H1 (cell line): Measurements from ENCODE around the gene TUBA4B. TPM values are rescaled to one million over a fixed set of nuclear protein-coding genes. Genes with fewer than 3 reads are reported as not detected.

Source experiments
- CTCF ChIA-PET: fragments of 300-600 bp; sonication (Branson Sonifier 250); formaldehyde crosslinking; loops from one replicate; lab custom pipeline; 2021; ENCODE audit not compliant: partially characterized antibody; lab: Charles Lee
- POLR2A ChIA-PET: fragments of 300-600 bp; sonication (Branson Sonifier 250); formaldehyde crosslinking; loops from one replicate; lab custom pipeline; 2021; ENCODE audit warnings: inconsistent platforms; ENCODE audit not compliant: partially characterized antibody; lab: Charles Lee
- DNase-seq, 2 experiments: peaks; one replicate each; pipeline versions ENCODE4 v3.0.0 to v3.0.0-alpha.2; 2010 to 2022; ENCODE audit warnings: low spot score in 2 of 2, low read depth in 1 of 2, mixed read lengths in 1 of 2
- FAIRE-seq: peaks from 2 replicates; lab custom pipeline; 2011; peaks lifted over from hg19 to GRCh38; lab: Jason Lieb, UNC
- H2AFZ ChIP-seq: 2 replicates; pipeline ENCODE4 v1.8.1; 2012; ENCODE audit warnings: low read length, inconsistent platforms
- H2AK5ac ChIP-seq: 2 replicates; pipeline ENCODE4 v1.6.1; 2013; ENCODE audit warnings: low read depth, low read length
- H2BK120ac ChIP-seq: replicated peaks from 2 replicates; pipeline ENCODE3; 2013; ENCODE audit warnings: low read depth, low read length, inconsistent platforms
- H2BK12ac ChIP-seq: 2 replicates; pipeline ENCODE4 v1.6.1; 2013; ENCODE audit warnings: low read depth, low read length
- H2BK15ac ChIP-seq: 2 replicates; pipeline ENCODE4 v1.6.1; 2013; ENCODE audit warnings: low read length
- H2BK20ac ChIP-seq: 2 replicates; pipeline ENCODE4 v1.6.1; 2013; ENCODE audit warnings: low read length
- H2BK5ac ChIP-seq: 2 replicates; pipeline ENCODE4 v1.6.1; 2013; ENCODE audit warnings: low read depth, low read length
- H3K14ac ChIP-seq: 2 replicates; pipeline ENCODE4 v1.6.1; 2013; ENCODE audit warnings: inconsistent platforms; ENCODE audit not compliant: insufficient read length
- H3K18ac ChIP-seq: 2 replicates; pipeline ENCODE4 v1.6.1; 2013; ENCODE audit warnings: low read length; ENCODE audit errors: extremely low read depth
- H3K23ac ChIP-seq: 2 replicates; pipeline ENCODE4 v1.6.1; 2013; ENCODE audit warnings: inconsistent platforms; ENCODE audit not compliant: insufficient read length
- H3K23me2 ChIP-seq: 2 replicates; pipeline ENCODE4 v1.6.1; 2013; ENCODE audit warnings: low read depth, low read length
- H3K27ac ChIP-seq: 2 replicates; pipeline ENCODE4 v1.6.1; 2011; ENCODE audit warnings: low read depth, low read length, inconsistent platforms
- H3K27me3 ChIP-seq, 4 experiments: replicated peaks in 1 of 4; 1 replicate in 1 of 4; 2 replicates in 3 of 4; pipeline versions ENCODE4 v1.6.1 to v1.8.1; 2011 to 2013; ENCODE audit warnings: low read length in 3 of 4, mild to moderate bottlenecking in 3 of 4, inconsistent platforms in 2 of 4, mixed read lengths in 2 of 4, moderate library complexity in 1 of 4; ENCODE audit not compliant: control insufficient read depth in 3 of 4, insufficient read depth in 3 of 4; ENCODE audit errors: extremely low read depth in 1 of 4
- H3K36me3 ChIP-seq, 4 experiments: 2 replicates each; pipeline versions ENCODE4 v1.6.1 to v1.8.1; 2011 to 2013; ENCODE audit warnings: mild to moderate bottlenecking in 4 of 4, low read length in 3 of 4, moderate library complexity in 2 of 4, control low read depth in 1 of 4, inconsistent platforms in 1 of 4; ENCODE audit not compliant: insufficient read depth in 4 of 4, control insufficient read depth in 2 of 4
- H3K4ac ChIP-seq: replicated peaks from 2 replicates; pipeline ENCODE3; 2013; ENCODE audit warnings: low read length, low read depth, mixed read lengths, inconsistent platforms; ENCODE audit not compliant: insufficient read length
- H3K4me1 ChIP-seq, 4 experiments: replicated peaks in 1 of 4; 1 replicate in 1 of 4; 2 replicates in 3 of 4; pipeline versions ENCODE4 v1.6.1 to v1.8.1; 2011 to 2013; ENCODE audit warnings: low read length in 3 of 4, inconsistent platforms in 2 of 4, mixed read lengths in 1 of 4; ENCODE audit not compliant: insufficient read depth in 4 of 4, control insufficient read depth in 3 of 4
- H3K4me2 ChIP-seq, 2 experiments: 2 replicates each; pipeline versions ENCODE4 v1.6.1 to v1.8.1; 2011 to 2013; ENCODE audit warnings: low read depth in 2 of 2, low read length in 2 of 2, control low read depth in 1 of 2, inconsistent platforms in 1 of 2, mild to moderate bottlenecking in 1 of 2; ENCODE audit not compliant: insufficient read depth in 1 of 2
- H3K4me3 ChIP-seq, 4 experiments: fragments of 200-600, 300-600 bp in 1 of 4; sonication (generic), shearing (Covaris generic), sonication (Bioruptor Twin) in 1 of 4; 2 replicates each; pipeline versions ENCODE4 v1.5.1 to v1.8.1; 2011 to 2016; ENCODE audit warnings: low read length in 4 of 4, low read depth in 3 of 4, control low read depth in 2 of 4, inconsistent platforms in 2 of 4, mild to moderate bottlenecking in 2 of 4, mixed read lengths in 1 of 4, moderate library complexity in 1 of 4; ENCODE audit not compliant: insufficient read depth in 2 of 4; ENCODE audit errors: extremely low read depth in 1 of 4
- H3K56ac ChIP-seq: replicated peaks from 2 replicates; pipeline ENCODE3; 2013; ENCODE audit warnings: low read depth, mild to moderate bottlenecking, mixed read lengths, low read length, inconsistent platforms; ENCODE audit not compliant: insufficient read length
- H3K79me1 ChIP-seq: 2 replicates; pipeline ENCODE4 v1.6.1; 2013; ENCODE audit warnings: low read depth, low read length, control low read depth
- H3K79me2 ChIP-seq, 2 experiments: 2 replicates each; pipeline versions ENCODE4 v1.6.1 to v1.8.1; 2012 to 2013; ENCODE audit warnings: low read length in 2 of 2, mild to moderate bottlenecking in 2 of 2, inconsistent platforms in 1 of 2; ENCODE audit not compliant: insufficient read depth in 2 of 2, control insufficient read depth in 1 of 2
- H3K9ac ChIP-seq, 4 experiments: replicated peaks in 1 of 4; 1 replicate in 1 of 4; 2 replicates in 3 of 4; pipeline versions ENCODE4 v1.6.1 to v1.8.1; 2011 to 2013; ENCODE audit warnings: low read depth in 3 of 4, low read length in 3 of 4, control low read depth in 2 of 4, mild to moderate bottlenecking in 2 of 4, moderate library complexity in 2 of 4, inconsistent platforms in 1 of 4; ENCODE audit errors: extremely low read depth in 1 of 4
- H3K9me3 ChIP-seq, 2 experiments: 2 replicates each; pipeline versions ENCODE4 v1.6.1 to v1.8.1; 2012 to 2013; ENCODE audit warnings: mild to moderate bottlenecking in 2 of 2, moderate library complexity in 2 of 2, control low read depth in 1 of 2, inconsistent platforms in 1 of 2, low read depth in 1 of 2, low read length in 1 of 2, mixed read lengths in 1 of 2; ENCODE audit not compliant: insufficient read depth in 2 of 2
- H4K20me1 ChIP-seq, 2 experiments: replicated peaks in 1 of 2; 2 replicates each; pipeline versions ENCODE3 to v1.8.1; 2011 to 2013; ENCODE audit warnings: inconsistent platforms in 2 of 2, low read length in 2 of 2, mild to moderate bottlenecking in 1 of 2; ENCODE audit not compliant: insufficient read depth in 2 of 2, control insufficient read depth in 1 of 2
- H4K5ac ChIP-seq: 2 replicates; pipeline ENCODE4 v1.6.1; 2013; ENCODE audit warnings: low read length, low read depth, mixed read lengths, inconsistent platforms; ENCODE audit not compliant: insufficient read length
- H4K8ac ChIP-seq: 2 replicates; pipeline ENCODE4 v1.8.0; 2013; ENCODE audit warnings: mild to moderate bottlenecking, moderate library complexity, low read length, inconsistent platforms; ENCODE audit not compliant: insufficient read depth; ENCODE audit errors: extremely low read depth
- H4K91ac ChIP-seq: replicated peaks from 2 replicates; pipeline ENCODE3; 2013; ENCODE audit warnings: low read length, mixed read lengths, inconsistent platforms; ENCODE audit not compliant: insufficient read length
- E2F6 ChIP-seq: IDR thresholded peaks from 2 replicates; pipeline ENCODE4 v1.6.1; 2012; ENCODE audit warnings: inconsistent platforms
- JUND ChIP-seq: IDR thresholded peaks from 2 replicates; pipeline ENCODE4 v1.6.1; 2011; ENCODE audit warnings: mild to moderate bottlenecking, improper control_type of control experiment, low read length
- KDM5A ChIP-seq: fragments of 200-600 bp; IDR thresholded peaks from 2 replicates; pipeline ENCODE4 v1.7.1; 2012; ENCODE audit warnings: mild to moderate bottlenecking, low read length, inconsistent platforms, mixed read lengths
- PHF8 ChIP-seq: fragments of 200-600 bp; sonication (generic); conservative IDR thresholded peaks from 2 replicates; pipeline ENCODE4 v1.7.1; 2012; ENCODE audit warnings: low read depth, mild to moderate bottlenecking, inconsistent platforms, low read length, moderate library complexity
- RFX5 ChIP-seq: IDR thresholded peaks from 2 replicates; pipeline ENCODE4 v1.6.1; 2011; ENCODE audit warnings: low read depth, low read length, improper control_type of control experiment, borderline replicate concordance
- SP1 ChIP-seq: IDR thresholded peaks from 2 replicates; pipeline ENCODE4 v1.6.1; 2011; ENCODE audit warnings: low read depth, low read length
- SP4 ChIP-seq: IDR thresholded peaks from 2 replicates; pipeline ENCODE4 v1.6.1; 2012; ENCODE audit warnings: low read length, inconsistent platforms
- SRF ChIP-seq: IDR thresholded peaks from 2 replicates; pipeline ENCODE4 v1.6.1; 2011; ENCODE audit warnings: mild to moderate bottlenecking, low read depth, low read length, moderate library complexity
- TAF1 ChIP-seq: IDR thresholded peaks from 2 replicates; pipeline ENCODE4 v1.6.1; 2011; ENCODE audit warnings: mild to moderate bottlenecking, low read depth, low read length
- WGBS, 2 experiments: shearing (Covaris generic) in 1 of 2; methylation state at CpG; one replicate each; pipeline versions ENCODE4 v1.1.6 to v1.1.7; 2013 to 2015; ENCODE audit warnings: low lambda C conversion rate in 2 of 2, mixed read lengths in 2 of 2, inconsistent platforms in 1 of 2, low coverage in 1 of 2, missing lambda C conversion rate in 1 of 2; ENCODE audit not compliant: insufficient replicate concordance in 2 of 2, insufficient coverage in 1 of 2, insufficient read length in 1 of 2; ENCODE audit errors: extremely low coverage in 1 of 2, missing lambda C conversion rate in 1 of 2; 5-methylcytosine and 5-hydroxymethylcytosine counted together
- polyA plus RNA-seq, 7 experiments: library from polyadenylated mRNA; depleted of rRNA in 3 of 7; stranded (reverse) in 5 of 7; unstranded in 2 of 7; fragments of >200 nt in 5 of 7; fragments of 200-250 nt in 2 of 7; gene quantifications; 1 replicate in 5 of 7; 2 replicates in 1 of 7; 4 replicates in 1 of 7; pipeline versions ENCODE4 v1.2.1 to v1.2.3, GENCODE V29; 2011 to 2013; ENCODE audit warnings: missing spikeins in 2 of 7, mixed read lengths in 2 of 7
- total RNA-seq: library from RNA; stranded (reverse); fragmentation: NEBNext Ultra II Directional; extraction: Animal tissue kit (Norgen Biotek cat#: 25700); gene quantifications from 2 replicates; pipeline ENCODE4 v1.2.1, GENCODE V29; 2021

Gene TUBA4B
- total and polyA plus RNA-seq, 2 of the 8 experiments (the other 6 are each of a cell fraction or from before 2014, with no cell fraction given), result 0.08 to 0.24 TPM

GRCh38 chr2:219228041-219228910 is 24.8 kb upstream of the TUBA4B start:
- DNase-seq, result no peak
- FAIRE-seq, result no peak
- no peak overlapping the region for H2AFZ ChIP-seq
- TF ChIP-seq SP1 (no peak), E2F6 (no peak), TAF1 (no peak), SP4 (no peak), RFX5 (no peak), KDM5A (no peak), PHF8 (no peak), SRF (no peak), JUND (no peak)

More at GRCh38 chr2:219228041-219228910, 24.8 kb upstream of the TUBA4B start:
- peaks cover 0 to 6% (median 3%) of the 10 kb centered on the region in 4 experiments; a peak in 5 of 7 replicates for H3K4me1 ChIP-seq
- H3K4ac ChIP-seq, result peak overlapping the region; percentile 32
- no peak overlapping the region for H2BK120ac ChIP-seq
- H3K23me2 ChIP-seq, result peaks cover 7% of the 10 kb centered on the region; the same call in 1 of the 2 replicates
- H2AK5ac ChIP-seq, result no peak overlapping the region
- no peak overlapping the region for H3K18ac ChIP-seq
- no peak overlapping the region for H4K8ac ChIP-seq
- ChIA-PET CTCF (interaction anchor here (0.7 to 4.9 kb wide), 6 partner anchors 9 to 70 kb away, joined by 3 to 23 read pairs (median 4); partner anchors contain the start of genes GLB1L and STK16), POLR2A (interaction anchor here (0.6 to 14.0 kb wide), 13 partner anchors 9 to 103 kb away, joined by 3 to 190 read pairs (median 6); partner anchors contain the start of genes ABCB6, DNAJB2, GLB1L and STK16)
- H4K91ac ChIP-seq, result no peak overlapping the region
- 72% methylated on average over 6 of the region's 7 CpGs; no CpG with 5 or more reads in 1 of the 2 experiments for WGBS, 2 experiments
- H3K27ac ChIP-seq, result no peak overlapping the region
- no peak overlapping the region for H2BK12ac ChIP-seq
- peaks cover 0 to 7% of the 10 kb centered on the region in 2 experiments for H4K20me1 ChIP-seq
- no peak overlapping the region for H2BK15ac ChIP-seq
- H3K79me1 ChIP-seq, result no peaks in the 10 kb centered on the region; the same call in 1 of the 2 replicates
- H2BK20ac ChIP-seq, result no peak overlapping the region
- H3K9me3 ChIP-seq, result no peaks in the 10 kb centered on the region
- peak overlapping the region; percentile 82 to 97 (median 92) for H3K4me3 ChIP-seq
- H4K5ac ChIP-seq, result no peak overlapping the region
- H3K14ac ChIP-seq, result no peak overlapping the region
- H3K4me2 ChIP-seq, result peak overlapping the region; percentile 85 to 91
- peaks cover 0 to 12% of the 10 kb centered on the region in 2 experiments; a peak in 2 of 4 replicates for H3K79me2 ChIP-seq
- H3K56ac ChIP-seq, result peak overlapping the region; percentile 52
- no peak overlapping the region; the same call in 1 of the 2 replicates for H2BK5ac ChIP-seq
- no peak overlapping the region for H3K23ac ChIP-seq
- H3K36me3 ChIP-seq, result peaks cover 16 to 48% (median 36%) of the 10 kb centered on the region in 4 experiments
- no peaks in the 10 kb centered on the region; a peak in 1 of 7 replicates for H3K27me3 ChIP-seq
- H3K9ac ChIP-seq, result peak overlapping the region in 3 of 4 experiments; percentile 18 to 68 (median 67); a peak in 5 of 7 replicates
